K562 (cell line): ENCODE data around the gene PTPN1. TPM values are rescaled to one million over a fixed set of nuclear protein-coding genes. Genes with fewer than 3 reads are reported as not detected.
A peak's percentile ranks its signal among the peaks of the same experiment; 100 is the strongest.

Experiments
- ATAC-seq: fragments of 200-7000 bp; cut with Tn5 transposase; 3 replicates; pipeline ENCODE4 v1.9.1; 2020; ENCODE audit warnings: moderate library complexity
- BruUV-seq: library from RNA; stranded (reverse); fragments of 400-500 nt; replicated peaks from 2 replicates; lab custom pipeline; 2021; lab: Mats Ljungman, UMichigan
- CTCF ChIA-PET: fragments of 300-600 bp; formaldehyde crosslinking; extraction: SDS; loops from one replicate; lab custom pipeline; 2021; ENCODE audit warnings: low intra/inter-chr PET ratio; lab: Yijun Ruan, JAX
- POLR2A ChIA-PET: fragments of 300-600, 350-650 bp; sonication (Branson Sonifier 250); formaldehyde crosslinking; extraction: SDS; loops from one replicate; lab custom pipeline; 2021; ENCODE audit warnings: antibody characterized with exemption, inconsistent platforms; lab: Yijun Ruan, JAX
- DNase-seq, 4 experiments: peaks; one replicate each; pipeline versions ENCODE4 v3.0.0 to v3.0.0-alpha.2; 2011 to 2018; ENCODE audit warnings: low spot score in 3 of 4, mixed read lengths in 3 of 4; ENCODE audit errors: extremely low read depth in 1 of 4
- FAIRE-seq: peaks from 2 replicates; lab custom pipeline; 2011; peaks lifted over from hg19 to GRCh38; lab: Jason Lieb, UNC
- H2AFZ ChIP-seq: 2 replicates; pipeline ENCODE4 v1.6.0; 2011; ENCODE audit warnings: low read depth, low read length, control low read depth, inconsistent platforms
- H3K27ac ChIP-seq: fragments of 200-600 bp; 3 replicates; pipeline ENCODE4 v1.8.0; 2011; ENCODE audit warnings: low read depth, mild to moderate bottlenecking, control low read depth, inconsistent platforms, low read length, moderate library complexity, mixed read lengths; ENCODE audit errors: extremely low read depth
- H3K27me3 ChIP-seq, 2 experiments: fragments of 300-600 bp in 1 of 2; 2 replicates in 1 of 2; 3 replicates in 1 of 2; pipeline versions ENCODE4 v1.6.0 to v1.8.0; 2011; ENCODE audit warnings: inconsistent platforms in 2 of 2, low read length in 2 of 2, mild to moderate bottlenecking in 1 of 2, mixed read lengths in 1 of 2, moderate library complexity in 1 of 2; ENCODE audit not compliant: control insufficient read depth in 2 of 2, insufficient read depth in 2 of 2
- H3K36me3 ChIP-seq: fragments of 300-600 bp; 3 replicates; pipeline ENCODE4 v1.8.0; 2011; ENCODE audit warnings: mild to moderate bottlenecking, low read length, inconsistent platforms; ENCODE audit not compliant: control insufficient read depth, insufficient read depth
- H3K4me1 ChIP-seq, 2 experiments: fragments of 200-600 bp in 1 of 2; replicated peaks in 1 of 2; 2 replicates in 1 of 2; 3 replicates in 1 of 2; pipeline versions ENCODE4 v1.5.1 to v1.8.0; 2011; ENCODE audit warnings: inconsistent platforms in 2 of 2, low read length in 2 of 2, mild to moderate bottlenecking in 1 of 2, mixed read lengths in 1 of 2, moderate library complexity in 1 of 2; ENCODE audit not compliant: control insufficient read depth in 2 of 2, insufficient read depth in 2 of 2
- H3K4me2 ChIP-seq: 2 replicates; pipeline ENCODE4 v1.6.1; 2011; ENCODE audit warnings: low read length, control low read depth, inconsistent platforms, mixed read lengths; ENCODE audit not compliant: insufficient read depth
- H3K4me3 ChIP-seq: fragments of 200-600 bp; sonication (generic), shearing (Covaris generic); 2 replicates; pipeline ENCODE4 v1.5.1; 2016; ENCODE audit warnings: control low read depth, inconsistent platforms
- H3K79me2 ChIP-seq: fragments of 200-600 bp; 3 replicates; pipeline ENCODE4 v1.8.0; 2011; ENCODE audit warnings: low read length, inconsistent platforms; ENCODE audit not compliant: control insufficient read depth, insufficient read depth
- H3K9ac ChIP-seq, 2 experiments: 2 replicates each; pipeline versions ENCODE4 v1.6.0 to v1.6.1; 2011; ENCODE audit warnings: low read depth in 2 of 2, low read length in 2 of 2, control low read depth in 1 of 2, inconsistent platforms in 1 of 2, mild to moderate bottlenecking in 1 of 2, mixed read lengths in 1 of 2; ENCODE audit not compliant: insufficient read depth in 1 of 2
- H3K9me1 ChIP-seq: one replicate; pipeline ENCODE4 v1.6.0; 2011; ENCODE audit warnings: inconsistent platforms, mild to moderate bottlenecking, low read length, moderate library complexity; ENCODE audit not compliant: control insufficient read depth, insufficient read depth
- H3K9me3 ChIP-seq: replicated peaks from 2 replicates; pipeline ENCODE4 v1.5.1; 2011; ENCODE audit warnings: low read depth, low read length, inconsistent platforms; ENCODE audit not compliant: control insufficient read depth, insufficient read depth
- H4K20me1 ChIP-seq: replicated peaks from 2 replicates; pipeline ENCODE4 v1.6.1; 2011; ENCODE audit warnings: low read length, inconsistent platforms, mixed read lengths; ENCODE audit not compliant: control insufficient read depth, insufficient read depth
- ATF4 ChIP-seq: fragments of 450-650 bp; formaldehyde crosslinking; IDR thresholded peaks from 2 replicates; pipeline ENCODE4 v1.4.0; 2022; ENCODE audit warnings: mild to moderate bottlenecking, moderate library complexity
- CBX3 ChIP-seq, 2 experiments: IDR thresholded peaks; 1 replicate in 1 of 2; 2 replicates in 1 of 2; pipeline ENCODE4 v1.6.1; 2012; ENCODE audit warnings: inconsistent platforms in 2 of 2, low read length in 2 of 2, borderline replicate concordance in 1 of 2, control low read depth in 1 of 2
- GTF2A2 ChIP-seq: IDR thresholded peaks from 2 replicates; pipeline ENCODE4 v1.6.1; 2016; ENCODE audit warnings: mild to moderate bottlenecking, missing genetic modification characterization, missing compliant biosample characterization
- MYBL2 ChIP-seq, 2 experiments: fragments of 450-650 bp in 1 of 2; sonication (generic) in 1 of 2; formaldehyde crosslinking in 1 of 2; IDR thresholded peaks; 2 replicates each; pipeline versions ENCODE4 v1.6.1 to v1.8.1; 2017 to 2022; ENCODE audit warnings: borderline replicate concordance in 1 of 2, inconsistent platforms in 1 of 2, low read depth in 1 of 2, mild to moderate bottlenecking in 1 of 2, missing genetic modification reagents in 1 of 2, moderate library complexity in 1 of 2
- NCOA4 ChIP-seq: fragments of 450-650 bp; IDR thresholded peaks from 2 replicates; pipeline ENCODE4 v1.6.1; 2018; ENCODE audit warnings: mild to moderate bottlenecking; ENCODE audit not compliant: partially characterized antibody
- NFYB ChIP-seq: IDR thresholded peaks from 2 replicates; pipeline ENCODE4 v1.6.1; 2011; ENCODE audit warnings: mild to moderate bottlenecking, moderate library complexity; ENCODE audit not compliant: insufficient read length; ENCODE audit errors: extremely low read depth
- SOX6 ChIP-seq: fragments of 450-650 bp; IDR thresholded peaks from 2 replicates; pipeline ENCODE4 v1.6.1; 2014; ENCODE audit warnings: mild to moderate bottlenecking
- SRSF7 ChIP-seq: fragments of 200-400 bp; formaldehyde crosslinking; optimal IDR thresholded peaks from 2 replicates; pipeline ENCODE3; 2017; ENCODE audit warnings: mild to moderate bottlenecking, low read depth, low read length
- STAT5A ChIP-seq: IDR thresholded peaks from 2 replicates; pipeline ENCODE4 v1.6.1; 2012; ENCODE audit warnings: low read length, inconsistent platforms, borderline replicate concordance
- TBL1XR1 ChIP-seq, 2 experiments: IDR thresholded peaks; 2 replicates each; pipeline ENCODE4 v1.6.1; 2012; ENCODE audit warnings: improper control_type of control experiment in 2 of 2, low read length in 2 of 2, mild to moderate bottlenecking in 1 of 2
- TFAM ChIP-seq: fragments of 250-450 bp; sonication (Bioruptor Pico); conservative IDR thresholded peaks from 2 replicates; pipeline ENCODE4 v1.5.0; 2021; ENCODE audit warnings: mild to moderate bottlenecking, moderate library complexity
- TOE1 ChIP-seq, 2 experiments: fragments of 450-650 bp in 1 of 2; sonication (generic) in 1 of 2; formaldehyde crosslinking in 1 of 2; IDR thresholded peaks; 2 replicates each; pipeline versions ENCODE4 v1.7.1 to v1.8.0; 2016 to 2022; ENCODE audit warnings: borderline replicate concordance in 2 of 2, mild to moderate bottlenecking in 2 of 2, antibody characterized with exemption in 1 of 2, inconsistent platforms in 1 of 2, low read depth in 1 of 2, missing genetic modification reagents in 1 of 2, moderate library complexity in 1 of 2
- whole genome bisulfite sequencing: fragments of 100-300 bp; shearing (Covaris generic); methylation state at CpG from one replicate; pipeline ENCODE4 v1.1.6; 2016; ENCODE audit warnings: low coverage, mixed read lengths; ENCODE audit not compliant: insufficient coverage; ENCODE audit errors: missing lambda C conversion rate; 5-methylcytosine and 5-hydroxymethylcytosine counted together
- in situ Hi-C: fragments of 300-500 bp; cut with MboI; formaldehyde crosslinking; loops from 4 replicates; pipeline ENCODE4 v1.15.0; 2018; ENCODE audit warnings: inconsistent platforms, mixed read lengths
- intact Hi-C: fragments of 100-400 bp; cut with micrococcal nuclease; formaldehyde crosslinking; loops from 2 replicates; pipeline ENCODE4 v1.14.2; 2022
- polyA plus RNA-seq, 8 experiments: library from polyadenylated mRNA; depleted of rRNA in 4 of 8; stranded (reverse) in 5 of 8; unstranded in 3 of 8; fragments of >200 nt; fragmentation: Nextera tagmentation in 2 of 8; fragmentation: Illumina TruSeq in 1 of 8; extraction: Ambion mirVana in 2 of 8; extraction: Trizol in 1 of 8; gene quantifications; 2 replicates each; pipeline versions ENCODE4 v1.2.1 to v1.2.3, GENCODE V29; 2011 to 2014; ENCODE audit warnings: inconsistent platforms in 1 of 8, missing spikeins in 1 of 8
- total RNA-seq, 7 experiments: library from RNA; depleted of rRNA in 6 of 7; stranded (reverse); fragments of >200 nt in 6 of 7; fragmentation: Illumina TruSeq in 2 of 7; extraction: Trizol in 2 of 7; gene quantifications; 2 replicates each; pipeline versions ENCODE4 v1.2.1 to v1.2.3, GENCODE V29; 2011 to 2021; ENCODE audit warnings: low replicate concordance in 1 of 7
- TF ChIP-seq, protein P1 (sequence below): fragments of 250-450 bp; sonication (Bioruptor Pico); IDR thresholded peaks from 2 replicates; pipeline ENCODE4 v1.6.1; 2021; ENCODE audit warnings: mild to moderate bottlenecking
- TF ChIP-seq, protein P2 (sequence below): sonication (generic); formaldehyde crosslinking; IDR thresholded peaks from 2 replicates; pipeline ENCODE4 v1.8.0; 2022; ENCODE audit warnings: missing genetic modification reagents, mild to moderate bottlenecking, borderline replicate concordance
- TF ChIP-seq, protein P3 (sequence below), 3 experiments: IDR thresholded peaks in 2 of 3; conservative IDR thresholded peaks in 1 of 3; 2 replicates each; pipeline ENCODE4 v1.5.1; 2011 to 2012; ENCODE audit warnings: low read length in 3 of 3, mild to moderate bottlenecking in 3 of 3, control low read depth in 2 of 3, improper control_type of control experiment in 1 of 3, inconsistent platforms in 1 of 3, low read depth in 1 of 3, mixed read lengths in 1 of 3, moderate library complexity in 1 of 3; ENCODE audit not compliant: insufficient read depth in 2 of 3

PTPN1 gene
- total and polyA plus RNA-seq, 9 of the 15 experiments (the other 6 are each of a cell fraction or from before 2014, with no cell fraction given), result 11.0 to 85.3 (median 54.0) TPM

- CTCF ChIA-PET, result no interaction called here
- no peak overlapping the region for H3K4me2 ChIP-seq
- DNase-seq, result peak in 2 of 4 experiments; percentile 33 to 56
- POLR2A ChIA-PET, result interaction anchor here (0.6 to 1.5 kb wide), 3 partner anchors 78 to 449 kb away, joined by 3 to 4 read pairs (median 3); no protein-coding TSS in a partner anchor
- no peak overlapping the region for H3K9ac ChIP-seq
- ATAC-seq, result peak; percentile 27
- intact Hi-C loops (loop anchor here (5.0 kb wide), 1 partner anchor 35 kb away; the partner anchor contains the start of gene PTPN1), in situ Hi-C loops (loop anchor here (5.0 kb wide), 1 partner anchor 95 kb away; no protein-coding TSS in a partner anchor)
- H3K4me3 ChIP-seq, result no peak overlapping the region
- peaks cover 15 to 46% of the 10 kb centered on the region in 2 experiments for H3K4me1 ChIP-seq
- no peaks in the 10 kb centered on the region for H4K20me1 ChIP-seq
- BruUV-seq, result no TSS peak
- 69% methylated on average over 4 of the region's 5 CpGs for WGBS
- FAIRE-seq, result no peak
- H3K36me3 ChIP-seq, result no peaks in the 10 kb centered on the region
- no peaks in the 10 kb centered on the region for H3K27me3 ChIP-seq
- no peaks in the 10 kb centered on the region for H3K9me3 ChIP-seq
- no peak overlapping the region; the same call in 1 of the 2 replicates for H2AFZ ChIP-seq
- H3K9me1 ChIP-seq, result no peaks in the 10 kb centered on the region
- no peaks in the 10 kb centered on the region; the same call in 2 of the 3 replicates for H3K79me2 ChIP-seq
- peak overlapping the region; percentile 39; the same call in 1 of the 3 replicates for H3K27ac ChIP-seq
- TF ChIP-seq NCOA4 (no peak), MYBL2 (IDR thresholded peaks at IDR 0.05; ENCODE audit: low read depth) (no peak), MYBL2 (CRISPR knock-in tag; IDR thresholded peaks at IDR 0.05; ENCODE audit: borderline replicate concordance) (no peak), SRSF7 (no peak), GTF2A2 (tag) (no peak), ATF4 (CRISPR knock-in tag) (no peak), TBL1XR1 (IDR thresholded peaks at IDR 0.05; ENCODE audit: low read length in 2 of 2) (no peak), SOX6 (no peak), TFAM (CRISPR knock-in tag) (no peak), TOE1 (IDR thresholded peaks at IDR 0.05; ENCODE audit: borderline replicate concordance) (no peak), TOE1 (CRISPR knock-in tag; IDR thresholded peaks at IDR 0.05; ENCODE audit: borderline replicate concordance, low read depth) (no peak), NFYB (no peak), STAT5A (peak; percentile 16; the same call in 1 of the 2 replicates), CBX3 (IDR thresholded peaks at IDR 0.05; ENCODE audit: borderline replicate concordance in 1 of 2, low read length in 2 of 2) (peak in 1 of 2 experiments; percentile 56; a peak in 1 of 3 replicates)
- TF ChIP-seq, protein P1, sequence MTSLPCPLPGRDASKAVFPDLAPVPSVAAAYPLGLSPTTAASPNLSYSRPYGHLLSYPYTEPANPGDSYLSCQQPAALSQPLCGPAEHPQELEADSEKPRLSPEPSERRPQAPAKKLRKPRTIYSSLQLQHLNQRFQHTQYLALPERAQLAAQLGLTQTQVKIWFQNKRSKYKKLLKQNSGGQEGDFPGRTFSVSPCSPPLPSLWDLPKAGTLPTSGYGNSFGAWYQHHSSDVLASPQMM (CRISPR knock-in tag), result no peak
- TF ChIP-seq, protein P2, sequence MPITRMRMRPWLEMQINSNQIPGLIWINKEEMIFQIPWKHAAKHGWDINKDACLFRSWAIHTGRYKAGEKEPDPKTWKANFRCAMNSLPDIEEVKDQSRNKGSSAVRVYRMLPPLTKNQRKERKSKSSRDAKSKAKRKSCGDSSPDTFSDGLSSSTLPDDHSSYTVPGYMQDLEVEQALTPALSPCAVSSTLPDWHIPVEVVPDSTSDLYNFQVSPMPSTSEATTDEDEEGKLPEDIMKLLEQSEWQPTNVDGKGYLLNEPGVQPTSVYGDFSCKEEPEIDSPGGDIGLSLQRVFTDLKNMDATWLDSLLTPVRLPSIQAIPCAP (CRISPR knock-in tag), result no peak
- TF ChIP-seq, protein P3, sequence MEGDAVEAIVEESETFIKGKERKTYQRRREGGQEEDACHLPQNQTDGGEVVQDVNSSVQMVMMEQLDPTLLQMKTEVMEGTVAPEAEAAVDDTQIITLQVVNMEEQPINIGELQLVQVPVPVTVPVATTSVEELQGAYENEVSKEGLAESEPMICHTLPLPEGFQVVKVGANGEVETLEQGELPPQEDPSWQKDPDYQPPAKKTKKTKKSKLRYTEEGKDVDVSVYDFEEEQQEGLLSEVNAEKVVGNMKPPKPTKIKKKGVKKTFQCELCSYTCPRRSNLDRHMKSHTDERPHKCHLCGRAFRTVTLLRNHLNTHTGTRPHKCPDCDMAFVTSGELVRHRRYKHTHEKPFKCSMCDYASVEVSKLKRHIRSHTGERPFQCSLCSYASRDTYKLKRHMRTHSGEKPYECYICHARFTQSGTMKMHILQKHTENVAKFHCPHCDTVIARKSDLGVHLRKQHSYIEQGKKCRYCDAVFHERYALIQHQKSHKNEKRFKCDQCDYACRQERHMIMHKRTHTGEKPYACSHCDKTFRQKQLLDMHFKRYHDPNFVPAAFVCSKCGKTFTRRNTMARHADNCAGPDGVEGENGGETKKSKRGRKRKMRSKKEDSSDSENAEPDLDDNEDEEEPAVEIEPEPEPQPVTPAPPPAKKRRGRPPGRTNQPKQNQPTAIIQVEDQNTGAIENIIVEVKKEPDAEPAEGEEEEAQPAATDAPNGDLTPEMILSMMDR (IDR thresholded peaks at IDR 0.05 in 2 of 3, conservative IDR thresholded peaks at IDR 0.05 in 1 of 3; ENCODE audit: insufficient read depth in 2 of 3, low read depth in 1 of 3, low read length in 3 of 3), result peak in 1 of 3 experiments; percentile 42; a peak in 2 of 6 replicates
Measured at GRCh38 chr20:50477239-50477872, 32.8 kb upstream of the PTPN1 start.
